ENCODE measurements around the gene SELENOW.
A peak's percentile ranks its signal among the peaks of the same experiment; 100 is the strongest.
"Not testable (repeated sequence)": the region's sequence is repeated elsewhere in the genome, so short reads cannot be mapped to it uniquely, and the experiment has no call there.

Gene SELENOW

DNA sequence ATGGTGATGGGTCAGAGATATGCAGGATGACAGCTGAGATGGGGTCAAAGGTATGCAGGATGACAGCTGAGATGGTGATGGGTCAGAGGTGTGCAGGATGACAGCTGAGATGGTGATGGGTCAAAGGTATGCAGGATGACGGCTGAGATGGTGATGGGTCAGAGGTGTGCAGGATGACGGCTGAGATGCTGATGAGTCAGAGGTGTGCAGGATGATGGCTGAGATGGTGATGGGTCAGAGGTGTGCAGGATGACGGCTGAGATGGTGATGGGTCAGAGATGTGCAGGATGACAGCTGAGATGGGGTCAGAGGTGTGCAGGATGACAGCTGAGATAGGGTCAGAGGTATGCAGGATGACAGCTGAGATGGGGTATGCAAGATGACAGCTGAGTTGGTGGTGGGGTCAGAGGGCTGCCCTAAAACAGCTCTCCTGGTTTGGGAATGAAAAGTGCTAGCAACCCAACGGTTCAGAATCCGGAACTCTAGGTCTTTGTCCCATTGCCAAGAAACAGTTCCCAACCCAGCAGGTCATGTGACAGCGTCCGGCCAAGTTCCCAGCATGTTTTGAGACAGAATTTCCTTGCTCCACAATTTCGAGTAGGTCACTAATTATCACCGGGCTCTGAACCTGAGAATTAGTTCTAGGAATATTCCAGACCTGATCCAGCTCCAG lies 3.2 kb downstream of the SELENOW start:
- no peak for DNase-seq (ENCODE audit: low read depth in 2 of 2)

DNA sequence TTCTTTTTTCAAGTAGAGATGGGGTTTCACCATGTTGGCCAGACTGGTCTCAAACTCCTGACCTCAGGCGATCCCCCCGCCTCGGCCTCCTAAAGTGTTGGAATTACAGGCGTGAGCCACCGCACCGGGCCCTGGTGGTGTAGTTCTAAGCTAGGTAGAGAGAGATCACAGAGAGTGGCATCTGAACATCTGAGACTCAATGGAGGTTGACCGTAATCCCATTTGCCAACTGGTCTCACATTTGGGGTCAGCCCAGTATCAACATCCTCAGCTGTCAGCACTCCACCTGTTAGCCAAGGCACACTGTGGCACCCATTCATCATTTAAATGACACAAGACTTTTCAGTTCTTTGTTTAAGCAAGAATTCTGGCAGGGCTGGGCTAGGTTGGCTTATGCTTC lies 8.1 kb downstream of the SELENOW start:
- DNase-seq (ENCODE audit: low read depth in 2 of 2) = no peak

DNA sequence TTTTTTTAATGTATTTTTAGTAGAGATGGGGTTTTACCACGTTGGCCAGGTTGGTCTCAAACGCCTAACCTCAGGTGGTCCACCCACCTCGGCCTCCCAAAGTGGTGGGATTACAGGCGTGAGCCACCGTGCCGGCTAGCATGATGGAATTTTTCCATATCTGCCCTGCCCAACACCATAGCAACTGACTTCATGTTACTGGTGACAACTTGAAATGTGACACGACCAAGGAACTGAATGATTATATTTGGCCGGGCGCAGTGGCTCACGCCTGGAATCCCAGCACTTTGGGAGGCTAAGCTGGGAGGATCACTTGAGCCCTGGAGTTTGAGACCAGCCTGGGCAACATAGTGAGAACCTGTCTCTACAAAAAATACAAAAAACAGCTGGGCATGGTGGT lies 8.8 kb downstream of the SELENOW start:
- not testable (repeated sequence) for DNase-seq (ENCODE audit: low read depth in 2 of 2)

DNA sequence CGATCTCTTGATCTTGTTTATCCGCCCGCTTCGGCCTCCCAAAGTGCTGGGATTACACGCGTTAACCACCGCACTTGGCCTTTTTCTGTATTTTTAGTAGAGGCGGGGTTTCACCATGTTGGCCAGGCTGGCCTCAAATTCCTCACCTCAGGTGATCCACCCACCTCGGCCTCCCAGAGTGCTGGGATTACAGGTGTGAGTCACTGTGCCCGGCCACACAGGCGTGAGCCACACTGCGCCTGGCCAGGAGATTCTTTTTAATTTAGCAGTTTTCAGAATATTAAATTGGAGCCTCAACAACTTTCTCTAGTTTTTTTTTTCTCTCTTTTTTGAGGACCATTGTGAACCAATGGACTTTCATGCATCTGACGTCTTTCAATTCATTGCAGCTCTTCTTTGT lies 11.3 kb downstream of the SELENOW start:
- DNase-seq (ENCODE audit: low read depth in 2 of 2) = not testable (repeated sequence)

DNA sequence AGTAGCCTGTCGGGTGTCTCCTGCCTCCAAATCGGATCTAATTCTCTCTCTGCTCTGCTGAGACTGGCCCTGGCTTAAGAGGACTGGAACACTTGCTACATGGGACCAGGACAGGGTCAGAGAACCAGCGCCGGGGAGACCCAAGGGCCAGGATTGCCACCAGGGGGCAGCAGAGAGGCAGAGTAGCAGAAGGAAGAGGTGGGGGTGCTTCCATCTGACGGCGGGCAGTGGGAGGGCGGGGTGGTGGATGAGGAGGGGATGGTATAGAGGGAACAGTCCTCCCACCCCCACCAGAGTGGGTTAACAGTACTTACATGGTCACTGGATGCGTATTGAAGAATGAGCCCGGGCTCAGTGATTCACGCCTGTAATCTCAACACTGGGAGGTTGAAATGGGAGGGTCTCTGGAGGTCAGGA lies 11.9 kb downstream of the SELENOW start:
- DNase-seq (ENCODE audit: low read depth in 2 of 2) = peak; percentile 63 to 64

DNA sequence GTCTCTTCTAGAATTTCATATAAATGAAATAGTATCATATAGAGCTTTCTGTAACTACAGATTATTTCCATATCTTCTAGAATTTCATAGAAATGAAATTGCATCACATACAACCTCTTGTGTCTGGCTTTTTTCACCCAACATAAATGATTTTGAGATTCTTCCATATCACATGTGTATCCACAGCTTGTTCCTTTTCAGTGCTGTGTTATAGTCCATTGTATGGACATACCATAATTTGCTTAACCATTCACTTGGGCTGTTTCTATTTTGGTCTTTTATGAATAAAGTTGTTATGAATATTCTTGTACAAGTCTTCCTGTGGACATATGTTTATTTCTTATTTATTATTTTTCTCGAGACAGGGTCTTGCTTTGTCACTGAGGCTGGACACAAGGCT lies 14.1 kb downstream of the SELENOW start:
- DNase-seq (ENCODE audit: low read depth in 2 of 2) = no peak

DNA sequence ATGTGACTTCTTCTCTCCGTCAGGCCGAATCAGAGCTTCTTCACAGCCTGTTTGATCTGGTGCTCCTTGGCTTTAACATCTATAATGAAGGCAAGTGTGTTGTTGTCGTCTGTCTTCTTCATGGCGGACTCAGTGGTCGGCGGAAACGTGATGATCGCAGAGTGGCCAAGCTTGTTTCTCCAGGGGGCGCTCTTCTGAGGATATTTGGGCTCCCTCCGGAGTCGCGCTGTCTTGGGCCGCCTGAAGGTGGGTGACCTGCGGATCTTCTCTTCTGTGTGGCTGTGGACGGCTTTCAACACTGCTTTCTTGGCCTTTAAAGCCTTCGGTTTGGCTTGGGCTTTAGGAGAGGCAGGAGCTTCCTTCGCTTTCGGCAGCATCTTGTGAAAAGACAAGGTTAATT lies 16.0 kb downstream of the SELENOW start:
- DNase-seq (ENCODE audit: low read depth in 2 of 2) = no peak

DNA sequence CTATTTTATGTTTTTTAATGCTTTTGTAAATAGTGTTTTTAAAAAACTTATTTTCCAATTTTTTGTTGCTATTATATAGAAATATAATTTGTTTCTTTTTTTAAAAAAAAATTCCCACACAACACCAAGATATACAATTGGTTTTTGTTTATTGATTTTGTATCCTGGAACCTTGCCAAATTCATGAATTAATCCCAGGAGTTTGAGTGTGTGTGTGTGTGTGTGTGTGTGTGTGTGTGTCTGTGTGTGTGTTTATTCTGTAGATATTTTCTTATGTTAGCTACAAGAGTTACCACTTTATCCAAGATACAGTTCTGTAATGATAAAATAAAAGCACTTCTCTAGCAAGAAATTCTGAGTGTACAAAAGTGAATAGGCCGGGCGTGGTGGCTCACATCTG lies 18.3 kb downstream of the SELENOW start:
- DNase-seq (ENCODE audit: low read depth in 2 of 2) = no peak

DNA sequence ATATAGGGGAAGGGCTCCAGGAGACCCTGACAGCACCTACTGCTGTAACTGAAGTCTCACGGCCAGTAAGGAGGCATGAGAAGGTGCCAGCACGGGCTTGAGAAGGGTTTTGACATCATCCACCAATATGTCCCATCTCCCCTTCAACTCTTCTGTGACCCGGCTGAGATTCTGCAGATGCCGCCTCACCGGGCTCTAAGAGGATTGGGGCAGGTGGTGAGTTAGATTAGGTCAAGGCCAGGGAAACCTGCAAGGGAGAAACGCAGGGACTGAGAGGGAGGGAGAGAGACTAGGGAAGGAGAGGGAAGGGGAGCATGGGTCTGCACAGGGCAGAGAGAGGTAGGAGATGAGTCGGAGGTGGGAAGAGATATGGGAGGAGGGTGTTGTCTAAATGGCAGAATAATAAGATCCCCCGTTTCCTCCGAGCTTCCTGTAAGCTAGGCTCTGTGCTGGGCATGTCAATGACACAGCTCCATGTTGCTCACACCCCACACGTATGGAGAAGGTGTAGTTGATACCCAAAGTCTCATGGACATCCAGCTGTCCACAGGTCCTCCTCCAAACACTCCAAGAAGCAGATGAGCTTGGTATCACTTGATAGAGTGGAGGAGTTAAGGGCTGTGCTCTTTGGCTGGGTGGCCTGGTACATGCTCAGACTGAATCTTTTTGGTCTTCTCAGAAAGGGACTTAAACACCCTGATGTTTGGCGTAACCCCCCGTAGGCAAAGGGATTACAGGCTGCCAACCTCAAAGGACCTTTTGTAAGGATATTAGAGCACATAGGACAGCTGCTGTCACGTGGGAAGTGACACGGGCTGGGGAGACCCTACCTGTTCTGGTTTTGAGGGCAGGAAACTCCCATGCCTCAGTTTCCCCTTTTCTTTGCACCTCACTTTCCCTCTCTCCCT lies 19.7 kb downstream of the SELENOW start:
- no peak for DNase-seq (ENCODE audit: low read depth in 2 of 2)

DNA sequence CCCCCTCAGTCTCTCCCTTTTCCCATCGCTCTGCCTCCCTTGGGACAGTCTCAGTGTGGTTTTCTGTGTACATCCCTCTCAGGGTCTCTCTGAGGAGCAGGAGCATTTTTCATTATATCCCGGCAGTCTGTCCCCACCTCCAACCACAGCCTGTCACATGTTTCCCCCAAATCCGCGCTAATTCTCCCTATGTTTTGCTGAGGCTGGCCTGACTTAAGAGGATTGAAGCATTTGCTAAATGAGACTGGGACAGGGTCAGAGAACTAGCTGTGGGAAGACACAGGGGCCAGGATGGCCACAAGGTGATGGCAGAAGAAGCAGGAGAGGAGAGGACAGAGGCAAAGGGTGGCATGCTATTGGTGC lies 20.4 kb downstream of the SELENOW start:
- DNase-seq (ENCODE audit: low read depth in 2 of 2) = no peak

DNA sequence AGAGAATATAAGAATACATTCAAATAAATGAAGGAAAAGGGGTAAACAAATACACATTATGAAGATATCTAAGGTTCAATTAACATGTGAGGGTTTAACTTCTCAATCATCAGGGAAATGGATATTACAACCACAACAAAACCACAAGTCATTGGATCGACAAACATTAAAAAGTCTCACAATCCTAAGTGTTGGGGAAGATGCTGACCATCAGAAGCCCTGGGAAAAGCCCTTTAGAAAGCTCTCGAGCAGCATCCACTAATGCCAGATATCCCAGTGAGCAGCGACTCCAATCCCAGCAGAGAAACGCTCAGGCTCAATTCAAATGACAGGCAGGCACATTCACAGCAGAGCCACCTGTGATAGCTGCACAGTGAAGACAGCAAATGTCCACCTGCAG lies 22.8 kb downstream of the SELENOW start:
- DNase-seq (ENCODE audit: low read depth in 2 of 2) = no peak

DNA sequence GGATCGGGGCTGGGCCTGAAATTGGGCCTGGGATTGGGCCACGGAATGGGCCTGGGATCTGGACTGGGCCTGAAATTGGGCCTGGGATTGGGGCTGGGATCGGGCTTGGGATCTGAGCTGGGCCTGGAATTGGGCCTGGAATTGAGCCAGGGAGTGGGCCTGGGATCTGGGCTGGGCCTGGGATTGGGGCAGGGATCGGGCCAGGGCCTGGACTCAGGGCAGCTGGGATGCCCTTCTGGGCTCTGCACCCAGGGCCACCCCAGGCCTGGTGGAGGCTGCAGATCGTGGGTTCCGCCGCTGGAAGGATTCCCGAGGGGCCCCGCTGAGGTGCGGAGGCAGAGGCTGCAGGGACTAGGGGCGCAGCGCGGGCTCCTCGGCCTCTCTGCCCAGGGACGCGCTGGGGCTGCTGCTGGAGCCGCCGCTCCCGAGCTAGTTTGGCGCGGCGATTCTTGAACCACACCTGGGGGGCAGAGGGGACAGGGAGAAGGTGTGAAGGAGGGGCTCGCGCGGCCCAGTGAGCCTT lies 24.1 kb downstream of the SELENOW start:
- DNase-seq (ENCODE audit: low read depth in 2 of 2) = no peak

DNA sequence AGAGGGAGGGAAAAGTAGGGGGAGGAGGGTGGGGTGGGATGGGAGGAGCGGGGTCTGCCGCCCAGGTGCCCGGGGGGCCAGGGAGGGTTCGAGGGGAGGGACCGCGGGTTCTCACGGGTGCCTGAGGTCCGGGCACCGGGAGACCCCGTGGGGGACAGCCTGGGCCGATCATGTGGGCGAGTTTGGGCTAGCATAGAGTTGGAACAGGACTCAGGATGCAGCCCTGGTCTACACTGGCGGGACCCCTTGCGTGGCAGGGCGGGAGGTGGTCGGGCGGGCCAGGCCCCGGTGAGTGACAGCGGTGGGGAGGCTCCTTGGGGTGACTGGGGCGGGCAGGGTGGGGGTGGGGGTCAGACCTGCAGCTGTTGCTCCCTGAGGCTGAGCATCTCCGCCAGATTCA lies 24.6 kb downstream of the SELENOW start:
- not testable (repeated sequence) for DNase-seq (ENCODE audit: low read depth in 2 of 2)

DNA sequence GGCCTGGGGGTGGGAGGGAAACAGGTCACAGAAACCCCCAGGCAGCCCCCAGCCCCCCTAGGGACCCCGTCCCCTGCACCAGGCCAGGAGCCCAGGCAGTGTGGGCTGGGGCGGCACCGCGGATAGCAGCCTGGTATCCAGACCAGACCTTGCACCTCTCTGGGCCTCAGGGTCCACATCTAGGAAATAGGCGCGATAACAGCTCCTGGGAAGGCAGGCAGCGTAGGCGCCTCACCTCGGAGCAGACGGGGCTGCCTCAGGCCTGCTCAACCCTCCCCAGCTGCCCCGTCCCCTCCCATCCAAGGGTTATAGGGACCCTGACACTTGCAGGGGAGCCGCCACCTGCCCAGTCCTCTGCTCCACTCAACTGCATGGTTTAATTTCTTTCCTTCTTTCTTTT lies 25.2 kb downstream of the SELENOW start:
- DNase-seq (ENCODE audit: low read depth in 2 of 2) = not testable (repeated sequence)

DNA sequence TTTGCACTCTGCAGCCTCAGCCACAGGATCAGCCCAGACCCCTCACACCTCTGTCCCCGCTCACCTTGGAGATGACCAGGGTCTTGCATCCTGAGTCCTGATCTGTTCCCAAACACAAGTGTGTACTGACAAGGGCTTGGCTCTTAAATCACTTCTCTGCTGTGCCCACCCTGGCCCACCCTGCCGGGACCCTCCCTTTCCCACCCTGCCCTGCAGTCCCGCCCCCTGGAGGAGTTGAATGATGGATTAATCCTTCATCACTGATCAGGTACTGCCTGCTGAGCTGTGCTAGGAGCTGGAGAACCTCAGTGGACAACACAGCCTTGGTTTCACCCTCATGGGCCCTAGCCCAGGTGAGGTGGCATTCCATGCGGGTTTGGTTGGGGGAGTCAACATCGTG lies 25.9 kb downstream of the SELENOW start, which contains the start of gene TPRX1:
Gene TPRX1 (minus strand): TSS at position 101 of the 400 bp plus-strand sequence. CDS start 12 bp downstream, at position 89.
- not testable (repeated sequence) for DNase-seq (ENCODE audit: low read depth in 2 of 2)

DNA sequence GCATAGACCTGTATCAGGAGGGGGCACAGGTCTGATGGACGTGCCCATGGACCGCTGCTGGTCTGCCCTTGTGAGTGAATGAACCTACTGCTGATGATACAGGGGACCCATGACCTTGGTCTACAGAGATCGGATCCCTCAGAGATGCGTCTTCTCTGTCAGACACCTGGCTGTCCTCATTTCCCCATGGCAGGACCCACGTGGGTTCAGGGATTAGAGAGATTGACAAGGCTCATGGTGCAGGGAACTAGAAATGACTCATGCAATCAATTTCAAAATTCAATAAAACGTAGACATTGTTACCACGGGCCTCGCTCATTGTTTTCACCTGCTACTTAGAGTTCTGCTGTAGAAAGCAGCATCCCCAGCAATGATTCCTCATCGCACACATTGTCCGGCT lies 26.8 kb downstream of the SELENOW start:
- DNase-seq (ENCODE audit: low read depth in 2 of 2) = no peak

DNA sequence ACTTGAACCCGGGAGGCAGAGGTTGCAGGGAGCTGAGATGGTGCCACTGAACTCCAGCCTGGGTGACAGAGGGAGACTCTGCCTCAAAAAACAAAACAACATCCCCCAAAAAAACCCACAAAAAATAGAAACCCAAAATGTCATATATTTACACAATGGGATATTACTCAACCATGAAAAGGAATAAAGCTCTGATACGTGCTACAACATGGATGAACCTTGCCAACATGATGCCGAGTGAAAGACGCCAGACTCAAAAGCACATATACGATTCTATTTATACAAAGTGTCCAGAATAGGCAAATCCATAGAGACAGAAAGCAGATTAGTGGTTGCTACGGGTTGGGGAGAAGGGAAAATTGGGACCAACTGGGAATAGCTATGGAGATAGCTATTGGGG lies 27.9 kb downstream of the SELENOW start:
- DNase-seq (ENCODE audit: low read depth in 2 of 2) = no peak

DNA sequence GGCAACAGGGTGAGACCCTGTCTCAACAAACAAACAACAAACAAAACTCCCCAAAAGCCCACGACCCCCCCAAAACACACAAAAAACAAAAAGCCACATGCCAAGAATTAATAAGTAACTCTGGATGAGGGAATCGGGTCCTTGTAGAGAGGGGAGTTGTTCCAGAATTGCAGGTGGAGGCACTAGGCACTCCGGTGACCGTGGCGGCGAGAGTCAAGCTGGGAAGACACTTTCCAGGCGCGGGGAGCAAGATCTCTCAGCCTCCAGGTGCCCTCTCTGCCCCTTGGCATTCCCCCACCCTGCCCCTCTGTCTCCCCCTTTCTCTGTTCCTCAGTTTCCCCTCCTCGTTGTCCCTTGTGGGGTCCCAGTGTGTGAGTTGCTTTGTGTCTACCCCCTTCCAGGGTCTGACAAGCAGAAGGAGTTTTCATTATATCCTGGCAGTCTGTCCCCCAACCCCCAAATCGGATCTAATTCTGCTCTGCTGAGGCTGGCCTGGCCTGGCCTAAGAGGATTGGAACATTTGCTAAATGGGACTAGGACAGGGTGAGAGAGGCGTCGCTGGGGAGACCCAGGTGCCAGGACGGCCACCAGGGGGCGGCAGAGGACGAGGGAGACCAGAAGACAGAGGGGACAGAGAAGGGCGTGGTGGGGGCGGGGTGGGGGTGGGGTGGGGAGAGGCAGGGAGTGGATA lies 34.9 kb downstream of the SELENOW start:
- peak; percentile 43 to 52 for DNase-seq (ENCODE audit: low read depth in 2 of 2)

DNA sequence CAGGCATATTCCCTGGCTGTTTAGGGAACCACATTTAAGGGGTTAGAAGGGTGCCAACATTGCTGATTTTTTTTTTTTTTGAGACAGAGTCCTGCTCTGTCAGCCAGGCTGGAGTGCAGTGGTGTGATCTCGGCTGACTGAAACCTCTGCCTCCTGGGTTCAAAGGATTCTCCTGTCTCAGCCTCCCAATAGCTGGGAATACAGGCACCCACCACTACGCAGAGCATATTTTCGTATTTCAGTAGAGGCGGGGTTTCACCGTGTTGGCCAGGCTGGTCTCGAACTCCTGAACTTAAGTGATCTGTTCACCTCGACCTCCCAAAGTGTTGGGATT lies 35.5 kb downstream of the SELENOW start:
- DNase-seq (ENCODE audit: low read depth in 2 of 2) = no peak

DNA sequence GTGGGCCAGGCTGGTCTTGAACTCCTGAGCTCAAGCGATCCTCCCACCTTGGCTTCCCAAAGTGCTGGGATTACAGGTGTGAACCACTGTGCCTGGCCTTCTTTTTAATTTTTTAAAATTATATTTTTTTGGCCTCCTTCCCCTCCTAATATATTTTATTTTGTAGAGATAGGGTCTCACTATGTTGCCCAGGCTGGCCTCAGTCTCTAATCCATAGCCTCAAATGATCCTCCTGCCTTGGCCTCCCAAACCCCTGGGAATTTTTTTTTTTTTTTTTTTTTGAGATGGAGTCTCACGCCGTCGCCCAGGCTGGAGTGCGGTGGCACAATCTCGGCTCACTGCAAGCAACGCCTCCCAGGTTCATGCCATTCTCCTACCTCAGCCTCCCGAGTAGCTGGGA lies 37.8 kb downstream of the SELENOW start:
- DNase-seq (ENCODE audit: low read depth in 2 of 2) = not testable (repeated sequence)

DNA sequence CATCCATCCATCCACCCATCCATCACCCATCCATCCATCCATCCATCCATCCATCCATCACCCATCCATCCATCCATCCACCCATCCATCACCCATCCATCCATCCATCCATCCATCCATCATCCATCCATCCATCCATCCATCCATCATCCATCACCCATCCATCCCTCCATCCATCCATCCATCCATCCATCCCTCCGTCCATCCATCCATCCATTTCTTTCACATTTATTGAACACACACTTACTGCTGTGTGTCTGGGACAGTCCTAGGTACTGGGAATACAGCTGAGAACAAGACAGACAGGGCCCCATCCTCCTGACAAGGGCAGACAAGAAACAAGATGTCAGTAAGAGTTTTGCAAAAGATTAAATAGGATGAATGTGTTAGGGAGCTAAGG lies 39.7 kb downstream of the SELENOW start:
- not testable (repeated sequence) for DNase-seq (ENCODE audit: low read depth in 2 of 2)

DNA sequence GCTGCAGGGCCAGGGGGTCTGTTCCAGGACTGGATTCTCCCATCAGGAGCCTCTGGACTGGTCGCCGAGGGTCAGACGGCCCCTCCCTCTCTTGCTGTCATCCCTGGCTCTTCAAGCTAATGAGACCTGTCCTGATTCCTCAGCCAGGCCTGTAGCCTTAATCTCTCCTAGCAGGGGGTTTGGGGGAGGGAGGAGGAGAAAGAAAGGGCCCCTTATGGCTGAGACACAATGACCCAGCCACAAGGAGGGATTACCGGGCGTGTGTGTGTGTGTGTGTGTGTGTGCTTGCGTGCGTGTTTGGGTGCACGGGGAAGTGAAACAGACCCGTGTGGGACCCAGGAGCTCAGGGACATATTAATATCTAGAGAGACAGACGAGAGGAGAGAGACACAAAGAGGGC lies 41.4 kb downstream of the SELENOW start:
- DNase-seq (ENCODE audit: low read depth in 2 of 2) = no peak
